Lung (tissue), 12 donors: ENCODE measurements around the gene JMJD1C. TPM values are rescaled to one million over a fixed set of nuclear protein-coding genes. Genes with fewer than 3 reads are reported as not detected.
"Not testable (repeated sequence)": the region's sequence is repeated elsewhere in the genome, so short reads cannot be mapped to it uniquely, and the experiment has no call there.

ENCODE experiments used
- ATAC-seq: fragments of 200-7000 bp; cut with Tn5 transposase; one replicate; pipeline ENCODE4 v1.9.1; 2020; ENCODE audit warnings: moderate number of reproducible peaks; ENCODE audit not compliant: insufficient read depth, low FRiP score
- DNase-seq, 3 donors: peaks; one replicate each; pipeline ENCODE4 v3.0.0-alpha.2; 2013 to 2017
- H3K27ac ChIP-seq, 2 donors: one replicate each; pipeline ENCODE4 v1.5.1; 2013; ENCODE audit warnings: mild to moderate bottlenecking in 2 of 2, moderate library complexity in 2 of 2, control low read depth in 1 of 2, inconsistent platforms in 1 of 2, low read depth in 1 of 2, low read length in 1 of 2
- H3K27me3 ChIP-seq, 3 donors: one replicate each; pipeline ENCODE4 v1.5.1; 2013; ENCODE audit warnings: low read length in 2 of 3; ENCODE audit not compliant: control insufficient read depth in 3 of 3, insufficient read depth in 3 of 3
- H3K36me3 ChIP-seq, 4 donors: one replicate each; pipeline ENCODE4 v1.5.1; 2013; ENCODE audit warnings: low read length in 4 of 4, mild to moderate bottlenecking in 1 of 4, moderate library complexity in 1 of 4; ENCODE audit not compliant: control insufficient read depth in 4 of 4, insufficient read depth in 4 of 4
- H3K4me1 ChIP-seq, 5 donors: one replicate each; pipeline ENCODE4 v1.5.1; 2013; ENCODE audit warnings: low read length in 5 of 5, mild to moderate bottlenecking in 2 of 5, moderate library complexity in 1 of 5; ENCODE audit not compliant: control insufficient read depth in 5 of 5, insufficient read depth in 5 of 5
- H3K4me3 ChIP-seq: one replicate; pipeline ENCODE4 v1.5.1; 2013; ENCODE audit warnings: mild to moderate bottlenecking, control low read depth, moderate library complexity
- H3K9ac ChIP-seq, 2 donors: one replicate each; pipeline ENCODE4 v1.5.1; 2013; ENCODE audit warnings: low read length in 2 of 2, control low read depth in 1 of 2; ENCODE audit not compliant: insufficient read depth in 1 of 2
- H3K9me3 ChIP-seq, 4 donors: one replicate each; pipeline ENCODE4 v1.5.1; 2013; ENCODE audit warnings: low read length in 3 of 4, mild to moderate bottlenecking in 1 of 4, moderate library complexity in 1 of 4; ENCODE audit not compliant: control insufficient read depth in 4 of 4, insufficient read depth in 3 of 4
- CTCF ChIP-seq: IDR thresholded peaks from 2 replicates; pipeline ENCODE4 v1.5.1; 2012; ENCODE audit warnings: mild to moderate bottlenecking; ENCODE audit errors: control extremely low read depth, extremely low read depth
- WGBS, 2 donors: extraction: QIAGEN DNeasy Blood & Tissue Kit; methylation state at CpG; one replicate each; pipeline ENCODE4 v1.1.7; 2013; 5-methylcytosine and 5-hydroxymethylcytosine counted together
- polyA plus RNA-seq, 2 donors: library from polyadenylated mRNA; stranded (reverse); fragments of 200-250 nt; gene quantifications; one replicate each; pipeline ENCODE4 v1.2.1, GENCODE V29; 2013
- total RNA-seq, 2 donors: library from RNA; depleted of rRNA in 1 of 2; stranded (reverse); fragments of >200 nt in 1 of 2; gene quantifications; one replicate each; pipeline ENCODE4 v1.2.1, GENCODE V29; 2014 to 2021
- donor health status: control.
- donor health status: control.
- donor health status: Bipolar disorder and iron deficiency.
- donor health status: healthy.
- donor health status: DM: yes; HTN: yes; CAD: no.

Gene JMJD1C
- total and polyA plus RNA-seq, 4 donors = 30.5 to 233 (median 71.2) TPM

- no peak overlapping the region for H3K4me3 ChIP-seq
- no peak for DNase-seq
- H3K9me3 ChIP-seq = no peaks in the 10 kb centered on the region
- TF ChIP-seq CTCF = no peak
- H3K9ac ChIP-seq = no peak overlapping the region
- H3K27me3 ChIP-seq = no peaks in the 10 kb centered on the region
- H3K27ac ChIP-seq = no peak overlapping the region
- WGBS, 2 donors = 80 to 89% methylated on average over 6 of the region's 6 CpGs
- ATAC-seq = no peak
- H3K4me1 ChIP-seq = no peaks in the 10 kb centered on the region
- peaks cover 5 to 13% (median 10%) of the 10 kb centered on the region in 4 donors for H3K36me3 ChIP-seq
Measured at GRCh38 chr10:63154546-63155387, 311.0 kb downstream of the JMJD1C start.

- H3K27me3 ChIP-seq, H3K9me3 ChIP-seq, ATAC-seq, DNase-seq, H3K4me1 ChIP-seq, H3K9ac ChIP-seq, H3K4me3 ChIP-seq, H3K27ac ChIP-seq: not testable (repeated sequence)
- H3K36me3 ChIP-seq = peaks cover 5 to 13% (median 10%) of the 10 kb centered on the region in 4 donors
- WGBS, 2 donors = 88 to 90% methylated on average over 9 of the region's 9 CpGs
Measured at GRCh38 chr10:63153868-63154545, 311.8 kb downstream of the JMJD1C start.

- H3K4me3 ChIP-seq = no peak overlapping the region
- H3K9ac ChIP-seq = no peak overlapping the region
- no peak overlapping the region for H3K27ac ChIP-seq
- H3K27me3 ChIP-seq = no peaks in the 10 kb centered on the region
- DNase-seq = no peak
- 97 to 98% methylated on average over 4 of the region's 4 CpGs for WGBS, 2 donors
- H3K4me1 ChIP-seq = peaks cover 0 to 5% (median 0%) of the 10 kb centered on the region in 5 donors
- no peaks in the 10 kb centered on the region for H3K9me3 ChIP-seq
- TF ChIP-seq CTCF = no peak
- ATAC-seq = no peak
- H3K36me3 ChIP-seq = peaks cover 7 to 13% (median 10%) of the 10 kb centered on the region in 4 donors
Measured at GRCh38 chr10:63150745-63151144, 315.0 kb downstream of the JMJD1C start.

- Histone ChIP-seq H3K27me3 (no peaks in the 10 kb centered on the region), H3K9ac (no peak overlapping the region), H3K9me3 (no peaks in the 10 kb centered on the region), H3K4me3 (no peak overlapping the region), H3K27ac (no peak overlapping the region), H3K36me3 (peaks cover 0 to 8% (median 2%) of the 10 kb centered on the region in 4 donors), H3K4me1 (peaks cover 0 to 6% (median 0%) of the 10 kb centered on the region in 5 donors)
- no peak for ATAC-seq
- no peak for TF ChIP-seq CTCF
- no peak for DNase-seq
Measured at GRCh38 chr10:63146503-63146902, 319.3 kb downstream of the JMJD1C start.
